Activated CD8-positive, alpha-beta T cell treated with anti-CD3 and anti-CD28 coated beads for 36 hours (primary cell): ENCODE measurements around the gene FBXL22. TPM values are rescaled to one million over a fixed set of nuclear protein-coding genes. Genes with fewer than 3 reads are reported as not detected.

Experiments used
- ATAC-seq: fragments of 200-7000 bp; cut with Tn5 transposase; one replicate; pipeline ENCODE4 v1.10.0; 2021; ENCODE audit warnings: mild to moderate bottlenecking, moderate library complexity
- CTCF ChIA-PET: fragments of 350-600 bp; sonication (Branson Sonifier 250); formaldehyde crosslinking; loops from one replicate; lab custom pipeline; 2021; ENCODE audit warnings: antibody characterized with exemption; lab: Charles Lee
- POLR2A ChIA-PET: fragments of 350-600 bp; sonication (Branson Sonifier 250); formaldehyde crosslinking; loops from one replicate; lab custom pipeline; 2021; ENCODE audit warnings: antibody characterized with exemption; lab: Charles Lee
- DNase-seq: peaks from one replicate; pipeline ENCODE4 v3.0.0-alpha.2; 2020
- H3K27ac Mint-ChIP-seq: one replicate; pipeline ENCODE4 v1.8.0; 2021; ENCODE audit warnings: mild to moderate bottlenecking, mixed read lengths
- H3K27me3 Mint-ChIP-seq: one replicate; pipeline ENCODE4 v1.8.0; 2021; ENCODE audit warnings: mixed read lengths
- H3K36me3 Mint-ChIP-seq: one replicate; pipeline ENCODE4 v1.8.0; 2021; ENCODE audit warnings: low read depth, mixed read lengths
- H3K4me1 Mint-ChIP-seq: one replicate; pipeline ENCODE4 v1.8.0; 2021; ENCODE audit warnings: low read depth, mixed read lengths
- H3K4me3 Mint-ChIP-seq: one replicate; pipeline ENCODE4 v1.8.0; 2021; ENCODE audit warnings: mild to moderate bottlenecking, moderate library complexity, mixed read lengths
- H3K9me3 Mint-ChIP-seq: one replicate; pipeline ENCODE4 v1.8.0; 2021; ENCODE audit warnings: mixed read lengths
- intact Hi-C: fragments of 100-400 bp; cut with micrococcal nuclease; formaldehyde crosslinking; loops from one replicate; pipeline ENCODE4 v1.10.0; 2022
- total RNA-seq, 2 experiments: library from RNA; stranded (reverse); gene quantifications; one replicate each; pipeline ENCODE4 v1.2.3, GENCODE V29; 2021
- TF ChIP-seq, protein P1 (sequence below): fragments of 200-600 bp; IDR thresholded peaks from one replicate; pipeline ENCODE4 v1.8.0; 2022; ENCODE audit warnings: antibody characterized with exemption, mild to moderate bottlenecking

FBXL22 gene
- total RNA-seq, 2 experiments from 2014 or later, result 0.34 to 0.63 TPM

DNA sequence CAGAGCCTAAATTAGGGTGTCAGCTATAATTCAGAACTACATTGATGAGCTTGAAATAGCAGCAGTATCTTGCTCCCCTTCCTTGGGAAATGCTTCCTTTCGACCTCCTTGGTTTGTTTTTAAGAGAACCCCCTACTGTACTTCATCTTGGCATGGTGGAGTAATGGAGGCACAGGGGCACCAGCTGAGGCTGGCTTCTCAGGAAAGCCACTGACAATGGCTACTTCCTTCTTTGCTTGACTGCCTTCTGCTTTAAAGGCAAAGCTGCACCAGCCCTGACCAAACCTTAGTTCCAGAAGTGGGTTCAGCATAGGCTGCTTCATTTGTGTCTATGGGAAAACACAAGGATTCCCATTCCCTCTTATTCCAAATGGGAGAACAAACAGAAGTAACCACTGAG is 1.5 kb upstream of the FBXL22 start:
- CTCF ChIA-PET, result interaction anchor here (1.2 to 8.6 kb wide), 6 partner anchors 17 to 548 kb away, joined by 4 to 61 read pairs (median 4); no protein-coding TSS in a partner anchor
- intact Hi-C loops, result loop anchor here (5.0 kb wide), 2 partner anchors 88 to 128 kb away; no protein-coding TSS in a partner anchor
- H3K27me3 Mint-ChIP-seq, result no peaks in the 10 kb centered on the region
- H3K9me3 Mint-ChIP-seq, result no peaks in the 10 kb centered on the region
- POLR2A ChIA-PET, result interaction anchor here (0.7 to 2.9 kb wide), 2 partner anchors 65 to 91 kb away, joined by 3 to 15 read pairs; partner anchors contain the start of gene USP3
- H3K36me3 Mint-ChIP-seq, result peaks cover 38% of the 10 kb centered on the region
- no peak for ATAC-seq
- no peak overlapping the region for H3K4me3 Mint-ChIP-seq
- no peak for DNase-seq
- peak overlapping the region; percentile 53 for H3K27ac Mint-ChIP-seq
- peaks cover 72% of the 10 kb centered on the region for H3K4me1 Mint-ChIP-seq
- TF ChIP-seq, protein P1, sequence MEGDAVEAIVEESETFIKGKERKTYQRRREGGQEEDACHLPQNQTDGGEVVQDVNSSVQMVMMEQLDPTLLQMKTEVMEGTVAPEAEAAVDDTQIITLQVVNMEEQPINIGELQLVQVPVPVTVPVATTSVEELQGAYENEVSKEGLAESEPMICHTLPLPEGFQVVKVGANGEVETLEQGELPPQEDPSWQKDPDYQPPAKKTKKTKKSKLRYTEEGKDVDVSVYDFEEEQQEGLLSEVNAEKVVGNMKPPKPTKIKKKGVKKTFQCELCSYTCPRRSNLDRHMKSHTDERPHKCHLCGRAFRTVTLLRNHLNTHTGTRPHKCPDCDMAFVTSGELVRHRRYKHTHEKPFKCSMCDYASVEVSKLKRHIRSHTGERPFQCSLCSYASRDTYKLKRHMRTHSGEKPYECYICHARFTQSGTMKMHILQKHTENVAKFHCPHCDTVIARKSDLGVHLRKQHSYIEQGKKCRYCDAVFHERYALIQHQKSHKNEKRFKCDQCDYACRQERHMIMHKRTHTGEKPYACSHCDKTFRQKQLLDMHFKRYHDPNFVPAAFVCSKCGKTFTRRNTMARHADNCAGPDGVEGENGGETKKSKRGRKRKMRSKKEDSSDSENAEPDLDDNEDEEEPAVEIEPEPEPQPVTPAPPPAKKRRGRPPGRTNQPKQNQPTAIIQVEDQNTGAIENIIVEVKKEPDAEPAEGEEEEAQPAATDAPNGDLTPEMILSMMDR, result no peak

DNA sequence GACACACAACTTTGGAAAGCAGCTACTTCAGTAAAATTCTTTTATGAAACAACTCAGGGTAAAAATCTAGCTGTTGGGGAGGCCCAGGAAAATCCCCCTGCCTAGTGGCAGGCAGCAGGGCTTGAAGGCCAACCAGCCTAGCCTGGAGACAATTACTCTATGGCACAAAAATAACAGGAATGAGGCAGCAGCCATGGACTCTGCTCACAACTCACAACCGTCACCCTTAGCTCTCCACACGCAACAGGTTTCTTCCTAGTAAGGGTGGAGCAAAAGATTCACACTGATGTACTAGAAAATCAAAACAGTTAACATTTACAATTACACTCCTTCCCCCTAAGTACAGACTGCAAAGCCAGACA is 530 bp upstream of the FBXL22 start:
- Mint-ChIP-seq H3K4me3 (no peak overlapping the region), H3K27ac (peak overlapping the region; percentile 63), H3K9me3 (no peaks in the 10 kb centered on the region), H3K4me1 (peaks cover 66% of the 10 kb centered on the region), H3K27me3 (no peaks in the 10 kb centered on the region), H3K36me3 (peaks cover 29% of the 10 kb centered on the region)
- intact Hi-C loops, result loop anchor here (5.0 kb wide), 2 partner anchors 89 to 129 kb away; no protein-coding TSS in a partner anchor
- ChIA-PET CTCF (interaction anchor here (1.2 to 8.6 kb wide), 6 partner anchors 18 to 549 kb away, joined by 3 to 61 read pairs (median 4); partner anchors contain the start of gene USP3), POLR2A (interaction anchor here (0.9 to 2.9 kb wide), 3 partner anchors 51 to 104 kb away, joined by 3 to 15 read pairs (median 3); partner anchors contain the start of gene USP3)
- TF ChIP-seq, protein P1, result no peak
- DNase-seq (no peak), ATAC-seq (no peak)

DNA sequence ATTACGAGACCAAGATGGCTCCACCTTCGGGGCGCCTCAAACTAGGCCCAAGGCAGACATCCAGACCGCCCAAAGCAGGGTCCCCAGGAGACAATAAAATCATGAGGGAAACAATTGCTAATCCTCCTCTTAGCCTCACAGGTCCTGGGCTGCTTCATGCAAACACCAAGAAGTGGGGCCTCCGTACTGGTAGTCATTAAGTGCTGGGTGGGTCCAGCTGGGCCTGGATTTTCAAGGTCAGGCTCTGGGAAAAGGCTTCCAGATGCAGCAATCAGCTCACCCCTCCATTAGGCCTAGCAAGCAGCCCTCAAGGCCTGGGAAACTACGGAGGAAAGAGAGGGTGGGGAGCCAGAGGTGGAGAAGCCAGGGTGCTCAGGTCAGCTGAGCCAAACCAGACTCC is 634 bp downstream of the FBXL22 start:
- H3K27me3 Mint-ChIP-seq, result no peaks in the 10 kb centered on the region
- H3K36me3 Mint-ChIP-seq, result peaks cover 21% of the 10 kb centered on the region
- ATAC-seq (no peak), DNase-seq (no peak)
- peaks cover 65% of the 10 kb centered on the region for H3K4me1 Mint-ChIP-seq
- no peak overlapping the region for H3K4me3 Mint-ChIP-seq
- H3K9me3 Mint-ChIP-seq, result no peaks in the 10 kb centered on the region
- ChIA-PET CTCF (interaction anchor here (1.2 to 8.6 kb wide), 8 partner anchors 8 to 131 kb away, joined by 3 to 61 read pairs (median 7); partner anchors contain the start of gene USP3), POLR2A (interaction anchor here (0.9 to 2.9 kb wide), 2 partner anchors 93 to 105 kb away, joined by 3 to 15 read pairs; partner anchors contain the start of gene USP3)
- TF ChIP-seq, protein P1, result no peak
- intact Hi-C loops, result loop anchor here (5.0 kb wide), 2 partner anchors 91 to 131 kb away; no protein-coding TSS in a partner anchor
- no peak overlapping the region for H3K27ac Mint-ChIP-seq

DNA sequence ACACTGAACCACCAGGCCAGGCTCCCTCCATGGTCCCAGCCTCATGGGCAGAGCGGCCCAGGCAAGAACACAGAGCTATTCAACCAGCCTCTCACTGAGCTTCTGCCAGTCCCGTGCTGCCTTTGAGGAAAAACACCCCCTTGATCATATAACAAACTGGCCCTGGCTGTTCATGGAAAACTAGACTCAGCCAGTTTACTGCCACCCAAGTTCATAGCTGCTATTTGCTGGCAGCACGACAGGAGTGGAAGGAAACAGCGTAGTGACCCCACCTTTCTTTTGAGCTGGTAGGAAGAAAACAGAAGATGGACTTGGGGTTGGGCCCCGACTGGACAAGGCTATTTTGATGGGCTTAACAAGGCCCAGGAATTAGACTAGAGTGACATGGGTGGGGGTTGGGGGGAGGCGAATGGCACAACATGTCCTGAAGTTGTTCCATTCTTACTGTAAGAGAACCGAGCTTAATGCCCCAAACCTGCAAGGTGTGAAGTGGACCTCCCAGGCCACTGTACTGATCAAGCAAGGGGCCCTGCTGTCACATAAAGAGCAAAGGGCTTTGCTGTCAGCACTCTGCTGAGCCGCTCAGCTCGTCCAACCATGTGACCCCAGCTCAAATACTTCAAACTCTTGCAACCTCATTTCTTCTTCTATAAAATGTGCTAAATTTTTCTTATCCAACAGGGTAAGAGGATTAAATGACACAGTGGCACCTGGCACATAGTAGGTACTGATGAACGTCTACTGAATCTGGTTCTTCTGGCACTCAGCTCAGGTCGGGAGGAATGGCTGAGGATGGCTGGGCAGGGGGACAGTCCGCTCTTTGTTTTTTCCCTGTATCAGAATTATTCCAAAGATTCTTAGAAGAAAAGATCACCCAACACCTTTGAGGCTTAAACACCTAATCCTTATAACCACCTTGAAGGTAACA is 1.6 kb downstream of the FBXL22 start:
- no peak for DNase-seq
- ATAC-seq, result no peak
- H3K27me3 Mint-ChIP-seq, result no peaks in the 10 kb centered on the region
- CTCF ChIA-PET, result interaction anchor here (0.7 to 8.6 kb wide), 21 partner anchors 9 to 554 kb away, joined by 3 to 61 read pairs (median 4); partner anchors contain the start of gene USP3
- H3K27ac Mint-ChIP-seq, result peak overlapping the region; percentile 89
- intact Hi-C loops, result loop anchor here (5.0 kb wide), 2 partner anchors 91 to 131 kb away; no protein-coding TSS in a partner anchor
- no peaks in the 10 kb centered on the region for H3K9me3 Mint-ChIP-seq
- H3K36me3 Mint-ChIP-seq, result peaks cover 12% of the 10 kb centered on the region
- POLR2A ChIA-PET, result interaction anchor here (0.6 to 5.4 kb wide), 7 partner anchors 11 to 219 kb away, joined by 3 to 39 read pairs (median 4); partner anchors contain the start of gene USP3
- H3K4me1 Mint-ChIP-seq, result peaks cover 60% of the 10 kb centered on the region
- peak overlapping the region; percentile 87 for H3K4me3 Mint-ChIP-seq
- TF ChIP-seq, protein P1, result no peak
